GM10248 (cell line): ENCODE measurements around the gene CENPVL1.

Experiments
- CTCF ChIA-PET: fragments of 300-600 bp; sonication (Branson Sonifier 250); formaldehyde crosslinking; extraction: SDS; loops from one replicate; lab custom pipeline; 2021; ENCODE audit warnings: antibody characterized with exemption; lab: Yijun Ruan, JAX
- POLR2A ChIA-PET: fragments of 350-650 bp; sonication (Branson Sonifier 250); formaldehyde crosslinking; extraction: SDS; loops from one replicate; lab custom pipeline; 2020; ENCODE audit warnings: antibody characterized with exemption; lab: Yijun Ruan, JAX
- DNase-seq: peaks from one replicate; pipeline ENCODE4 v3.0.0; 2012; ENCODE audit errors: extremely low spot score
- CTCF ChIP-seq: IDR thresholded peaks from 2 replicates; pipeline ENCODE4 v1.5.1; 2012; ENCODE audit warnings: mild to moderate bottlenecking, low read depth; ENCODE audit errors: extremely low read depth, missing control alignments, control extremely low read depth

Gene CENPVL1

GRCh38 chrX:51760657-51761056, 50.3 kb downstream of the CENPVL1 start:
- DNase-seq, result no peak
- ChIA-PET CTCF (no interaction called here), POLR2A (no interaction called here)
- no peak for TF ChIP-seq CTCF
